Neural cell (in vitro differentiated cells): ENCODE results near the gene ASTN1. TPM values are rescaled to one million over a fixed set of nuclear protein-coding genes. Genes with fewer than 3 reads are reported as not detected.
A peak's percentile ranks its signal among the peaks of the same experiment; 100 is the strongest.

ENCODE experiments used
- H2AFZ ChIP-seq: fragments of 200-600, 300-800 bp; sonication (generic), shearing (Covaris generic); 2 replicates; pipeline ENCODE4 v1.6.0; 2014; ENCODE audit warnings: low read depth, mild to moderate bottlenecking, antibody characterized with exemption, low read length, moderate library complexity
- H3F3A ChIP-seq: fragments of 200-600 bp; shearing (Covaris generic); 2 replicates; pipeline ENCODE4 v1.6.1; 2016; ENCODE audit warnings: mild to moderate bottlenecking, moderate library complexity, mixed read lengths, antibody characterized with exemption, low read length; ENCODE audit not compliant: insufficient read depth, poor library complexity, severe bottlenecking
- H3K27ac ChIP-seq: fragments of 200-600, 300-800 bp; sonication (generic), shearing (Covaris generic); 2 replicates; pipeline ENCODE4 v1.5.1; 2014; ENCODE audit warnings: mild to moderate bottlenecking, low read length, moderate library complexity
- H3K27me3 ChIP-seq: fragments of 300-800, 200-600 bp; sonication (generic), shearing (Covaris generic); 2 replicates; pipeline ENCODE4 v1.6.0; 2014; ENCODE audit warnings: mild to moderate bottlenecking, low read depth, low read length, moderate library complexity; ENCODE audit not compliant: insufficient read depth
- H3K36me3 ChIP-seq: fragments of 300-800, 200-600 bp; sonication (generic), shearing (Covaris generic); 2 replicates; pipeline ENCODE4 v1.5.1; 2014; ENCODE audit warnings: mild to moderate bottlenecking, antibody characterized with exemption, low read length, moderate library complexity; ENCODE audit not compliant: insufficient read depth
- H3K4me2 ChIP-seq: fragments of 300-800, 200-600 bp; sonication (generic), shearing (Covaris generic); 2 replicates; pipeline ENCODE4 v1.6.0; 2014; ENCODE audit warnings: mild to moderate bottlenecking, low read length
- H3K4me3 ChIP-seq: fragments of 300-800, 200-600 bp; sonication (generic), shearing (Covaris generic); 2 replicates; pipeline ENCODE4 v1.5.1; 2014; ENCODE audit warnings: mild to moderate bottlenecking, low read length, moderate library complexity
- H3K79me2 ChIP-seq: fragments of 200-600 bp; shearing (Covaris generic); replicated peaks from 2 replicates; pipeline ENCODE4 v1.6.0; 2014; ENCODE audit warnings: mild to moderate bottlenecking, low read length, moderate library complexity; ENCODE audit not compliant: insufficient read depth
- H3K9ac ChIP-seq: fragments of 300-800, 200-600 bp; sonication (generic), shearing (Covaris generic); 2 replicates; pipeline ENCODE4 v1.6.1; 2016; ENCODE audit warnings: mild to moderate bottlenecking, low read length, mixed read lengths
- H3K9me2 ChIP-seq: fragments of 200-600 bp; shearing (Covaris generic); 2 replicates; pipeline ENCODE4 v1.6.1; 2016; ENCODE audit warnings: mild to moderate bottlenecking, low read length, mixed read lengths; ENCODE audit not compliant: insufficient read depth
- H3K9me3 ChIP-seq: fragments of 200-600, 300-800 bp; sonication (generic), shearing (Covaris generic); 2 replicates; pipeline ENCODE4 v1.6.1; 2016; ENCODE audit warnings: mild to moderate bottlenecking, mixed run types, low read length, moderate library complexity, mixed read lengths
- H4K20me1 ChIP-seq: fragments of 200-600 bp; shearing (Covaris generic); 2 replicates; pipeline ENCODE4 v1.6.1; 2016; ENCODE audit warnings: mild to moderate bottlenecking, mixed run types; ENCODE audit not compliant: insufficient read depth
- CTCF ChIP-seq: fragments of 450-650 bp; IDR thresholded peaks from 2 replicates; pipeline ENCODE4 v1.5.1; 2014; ENCODE audit warnings: antibody characterized with exemption, mild to moderate bottlenecking, moderate library complexity; ENCODE audit not compliant: poor library complexity, severe bottlenecking
- EP300 ChIP-seq: fragments of 450-650 bp; conservative IDR thresholded peaks from 2 replicates; pipeline ENCODE4 v1.6.1; 2014; ENCODE audit warnings: antibody characterized with exemption, mild to moderate bottlenecking, moderate library complexity; ENCODE audit not compliant: poor library complexity, severe bottlenecking
- EZH2 ChIP-seq: fragments of 200-600, 300-800 bp; shearing (Covaris generic), sonication (generic); IDR thresholded peaks from 2 replicates; pipeline ENCODE4 v1.6.1; 2014; ENCODE audit warnings: antibody characterized with exemption, low read length, borderline replicate concordance, mild to moderate bottlenecking; ENCODE audit not compliant: insufficient read depth, poor library complexity, severe bottlenecking
- MXI1 ChIP-seq: fragments of 450-650 bp; conservative IDR thresholded peaks from 2 replicates; pipeline ENCODE4 v1.6.1; 2014; ENCODE audit warnings: antibody characterized with exemption, mild to moderate bottlenecking; ENCODE audit not compliant: poor library complexity, severe bottlenecking
- POLR2AphosphoS5 ChIP-seq: IDR thresholded peaks from 2 replicates; pipeline ENCODE4 v1.6.1; 2012
- RAD21 ChIP-seq: fragments of 450-650 bp; conservative IDR thresholded peaks from 2 replicates; pipeline ENCODE4 v1.6.1; 2014; ENCODE audit warnings: antibody characterized with exemption, mild to moderate bottlenecking, moderate library complexity
- REST ChIP-seq: IDR thresholded peaks from 2 replicates; pipeline ENCODE4 v1.6.1; 2012; ENCODE audit warnings: borderline replicate concordance
- SMC3 ChIP-seq: fragments of 450-650 bp; conservative IDR thresholded peaks from 2 replicates; pipeline ENCODE4 v1.6.1; 2014; ENCODE audit warnings: antibody characterized with exemption, mild to moderate bottlenecking, moderate library complexity; ENCODE audit not compliant: poor library complexity
- TAF1 ChIP-seq: IDR thresholded peaks from 2 replicates; pipeline ENCODE4 v1.6.1; 2012; ENCODE audit warnings: low read depth
- polyA plus RNA-seq: library from polyadenylated mRNA; depleted of rRNA; stranded (reverse); fragments of >200 nt; gene quantifications from 2 replicates; pipeline ENCODE4 v1.2.3, GENCODE V29; 2014

ASTN1 gene
- polyA plus RNA-seq, 1 donor from 2014 or later = 33.4 TPM

GRCh38 chr1:176880955-176881595, 283.4 kb downstream of the ASTN1 start:
- Histone ChIP-seq H3K27me3 (no peaks in the 10 kb centered on the region), H4K20me1 (no peaks in the 10 kb centered on the region), H2AFZ (no peak overlapping the region), H3K79me2 (no peaks in the 10 kb centered on the region), H3K36me3 (peaks cover 10% of the 10 kb centered on the region), H3K9me2 (no peaks in the 10 kb centered on the region), H3K4me2 (no peak overlapping the region), H3K4me3 (no peak overlapping the region), H3K9ac (no peak overlapping the region), H3K9me3 (no peaks in the 10 kb centered on the region), H3F3A (no peaks in the 10 kb centered on the region), H3K27ac (no peak overlapping the region)
- TF ChIP-seq EP300 (no peak), RAD21 (peak; percentile 87), SMC3 (peak; percentile 94), REST (no peak), TAF1 (no peak), EZH2 (no peak), CTCF (peak; percentile 88), POLR2AphosphoS5 (no peak), MXI1 (no peak)

- TF ChIP-seq MXI1 (no peak), POLR2AphosphoS5 (no peak), TAF1 (no peak), SMC3 (no peak), EP300 (no peak), REST (no peak), CTCF (no peak), EZH2 (no peak), RAD21 (no peak)
- no peaks in the 10 kb centered on the region for H3K9me2 ChIP-seq
- H3K4me2 ChIP-seq = no peak overlapping the region
- H2AFZ ChIP-seq = no peak overlapping the region
- H4K20me1 ChIP-seq = no peaks in the 10 kb centered on the region
- H3K27ac ChIP-seq = no peak overlapping the region
- no peaks in the 10 kb centered on the region for H3K36me3 ChIP-seq
- H3K27me3 ChIP-seq = no peaks in the 10 kb centered on the region
- no peaks in the 10 kb centered on the region for H3F3A ChIP-seq
- no peaks in the 10 kb centered on the region for H3K79me2 ChIP-seq
- no peak overlapping the region for H3K9ac ChIP-seq
- no peaks in the 10 kb centered on the region for H3K9me3 ChIP-seq
- H3K4me3 ChIP-seq = no peak overlapping the region
Measured at GRCh38 chr1:176879784-176880620, 284.5 kb downstream of the ASTN1 start.
